Measurements from ENCODE around the gene THAP6.

THAP6 gene

GRCh38 chr4:75561789-75562188 is 47.5 kb downstream of the THAP6 start:
- H3K4me3 ChIP-seq (ENCODE audit: low read depth, low read length) = no peak overlapping the region
- DNase-seq (ENCODE audit: low read depth) = no peak

GRCh38 chr4:75564023-75564422 is 49.8 kb downstream of the THAP6 start:
- no peak overlapping the region for H3K4me3 ChIP-seq (ENCODE audit: low read depth, low read length)
- DNase-seq (ENCODE audit: low read depth) = no peak

GRCh38 chr4:75565481-75565880 is 51.2 kb downstream of the THAP6 start:
- H3K4me3 ChIP-seq (ENCODE audit: low read depth, low read length) = no peak overlapping the region
- DNase-seq (ENCODE audit: low read depth) = no peak

- no peak for DNase-seq (ENCODE audit: low read depth)
- H3K4me3 ChIP-seq (ENCODE audit: low read depth, low read length) = no peak overlapping the region
Observed at GRCh38 chr4:75566911-75567310, 52.6 kb downstream of the THAP6 start.

- no peak for DNase-seq (ENCODE audit: low read depth)
Observed at GRCh38 chr4:75567725-75568124, 53.5 kb downstream of the THAP6 start.

More at GRCh38 chr4:75567725-75568124, 53.5 kb downstream of the THAP6 start:
- no peak overlapping the region for H3K4me3 ChIP-seq (ENCODE audit: low read depth, low read length)

Data from skeletal muscle cell (primary cell).